ENCODE data around the gene SSRP1. TPM values are rescaled to one million over a fixed set of nuclear protein-coding genes. Genes with fewer than 3 reads are reported as not detected.

Gene SSRP1
- total and polyA plus RNA-seq, 9 of the 15 experiments (the other 6 are each of a cell fraction or from before 2014, with no cell fraction given): 91.1 to 416 (median 245) TPM

DNA sequence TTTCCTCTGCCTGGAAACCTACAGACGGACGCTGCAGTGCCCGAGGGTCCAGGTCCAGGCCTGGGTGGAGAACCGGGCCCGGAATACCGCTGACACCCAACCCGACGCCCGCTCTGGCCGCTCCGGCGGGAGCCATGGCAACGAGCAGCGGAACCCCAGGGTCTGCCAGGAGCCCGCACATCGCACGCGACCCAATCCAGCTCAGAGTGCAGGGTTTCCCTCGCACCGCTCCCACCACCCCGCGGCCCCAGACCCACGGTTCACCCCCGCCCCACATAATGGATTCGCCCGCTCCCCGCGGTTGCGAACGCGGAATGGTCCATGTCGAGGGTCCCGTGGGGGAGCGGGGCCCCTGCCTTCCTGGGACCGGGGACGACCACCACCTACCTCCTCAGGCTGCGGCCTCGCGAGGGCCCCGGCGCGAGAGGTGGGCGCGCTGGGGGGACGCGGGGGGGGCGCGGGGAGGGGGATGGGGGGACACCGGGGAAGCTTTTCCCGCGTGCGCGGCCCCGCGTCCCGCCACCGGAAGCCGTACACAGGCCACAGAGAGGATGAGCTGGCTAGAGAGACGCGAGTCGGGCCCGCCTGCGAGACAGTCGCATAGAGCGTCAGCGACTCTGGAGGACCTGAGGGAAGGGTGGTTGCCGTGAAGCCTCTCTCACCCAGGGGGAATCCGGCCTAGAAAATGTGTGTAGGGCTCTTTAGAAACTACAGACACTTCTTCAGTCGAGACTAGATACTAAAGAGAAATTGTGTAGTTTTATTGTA is at the start of gene SSRP1 (continued):
- peak; percentile 36; the same call in 1 of the 2 replicates for TF ChIP-seq POLR2AphosphoS5 (IDR thresholded peaks at IDR 0.05; ENCODE audit: control insufficient read depth, insufficient read depth, low read depth, low read length)
- TF ChIP-seq SP2 (IDR thresholded peaks at IDR 0.05; ENCODE audit: extremely low read depth, low read depth, low read length, poor library complexity, severe bottlenecking): peak; percentile 99
- no peak for TF ChIP-seq KLF1 (tag; IDR thresholded peaks at IDR 0.05)
- TF ChIP-seq MYC (IDR thresholded peaks at IDR 0.05; ENCODE audit: low read depth, low read length): peak; percentile 88
- no peak for TF ChIP-seq MYC (CRISPR knock-in tag; IDR thresholded peaks at IDR 0.05; ENCODE audit: borderline replicate concordance, low read depth)
- TF ChIP-seq ZNF121 (CRISPR knock-in tag; conservative IDR thresholded peaks at IDR 0.05): no peak
- no peak for TF ChIP-seq ZBTB43 (CRISPR knock-in tag; IDR thresholded peaks at IDR 0.05)
- TF ChIP-seq EP400 (IDR thresholded peaks at IDR 0.05): peak; percentile 86
- no peak for TF ChIP-seq GATAD2A (IDR thresholded peaks at IDR 0.05)
- no peak for TF ChIP-seq ZNF3 (CRISPR knock-in tag; IDR thresholded peaks at IDR 0.05)
- no peak for TF ChIP-seq SPI1 (IDR thresholded peaks at IDR 0.05; ENCODE audit: borderline replicate concordance, low read depth, low read length)
- TF ChIP-seq CHCHD3 (CRISPR knock-in tag; IDR thresholded peaks at IDR 0.05): no peak
- no peak for TF ChIP-seq ZSCAN29 (IDR thresholded peaks at IDR 0.05)
- TF ChIP-seq SRSF9 (IDR thresholded peaks at IDR 0.05; ENCODE audit: borderline replicate concordance, low read depth, low read length): no peak
- TF ChIP-seq, protein P1, sequence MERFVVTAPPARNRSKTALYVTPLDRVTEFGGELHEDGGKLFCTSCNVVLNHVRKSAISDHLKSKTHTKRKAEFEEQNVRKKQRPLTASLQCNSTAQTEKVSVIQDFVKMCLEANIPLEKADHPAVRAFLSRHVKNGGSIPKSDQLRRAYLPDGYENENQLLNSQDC (CRISPR knock-in tag; IDR thresholded peaks at IDR 0.05): no peak
- no peak for TF ChIP-seq ZBED1 (IDR thresholded peaks at IDR 0.05)
- no peak for TF ChIP-seq NFE2 (IDR thresholded peaks at IDR 0.05; ENCODE audit: low read depth)
- TF ChIP-seq NFATC3 (IDR thresholded peaks at IDR 0.05): no peak
- TF ChIP-seq HDAC8 (tag; IDR thresholded peaks at IDR 0.05): no peak
- TF ChIP-seq RUNX1 (IDR thresholded peaks at IDR 0.05; ENCODE audit: low read depth): no peak
- TF ChIP-seq SIX5 (IDR thresholded peaks at IDR 0.05; ENCODE audit: borderline replicate concordance in 1 of 2, insufficient read depth in 1 of 2, low read depth in 1 of 2, low read length in 2 of 2): no peak
- no peak for TF ChIP-seq MECOM (CRISPR knock-in tag; IDR thresholded peaks at IDR 0.05)
- peak; percentile 64 for TF ChIP-seq RBBP5 (IDR thresholded peaks at IDR 0.05; ENCODE audit: borderline replicate concordance, insufficient read depth, low read length, poor library complexity, severe bottlenecking)
- TF ChIP-seq CBX8 (IDR thresholded peaks at IDR 0.05; ENCODE audit: borderline replicate concordance, extremely low read depth, low read depth, low read length, poor library complexity, severe bottlenecking): no peak
- 0 out of 2 replicates have a peak, but pooled peaks have one; percentile 39 for TF ChIP-seq MTA3 (IDR thresholded peaks at IDR 0.05; ENCODE audit: borderline replicate concordance)
- TF ChIP-seq JUN (IDR thresholded peaks at IDR 0.05; ENCODE audit: borderline replicate concordance, low read depth, low read length): no peak
- TF ChIP-seq JUN (CRISPR knock-in tag; IDR thresholded peaks at IDR 0.05; ENCODE audit: borderline replicate concordance): no peak
- no peak for TF ChIP-seq ZNF695 (CRISPR knock-in tag; IDR thresholded peaks at IDR 0.05)
- peak; percentile 74 for TF ChIP-seq CXXC5 (CRISPR knock-in tag; IDR thresholded peaks at IDR 0.05)
- peak; percentile 16; the same call in 1 of the 2 replicates for TF ChIP-seq EP300 (IDR thresholded peaks at IDR 0.05; ENCODE audit: low read length)
- TF ChIP-seq GABPB2 (CRISPR knock-in tag; conservative IDR thresholded peaks at IDR 0.05): no peak

Measured in K562 (cell line).